Activated CD4-positive, alpha-beta T cell treated with anti-CD3 and anti-CD28 coated beads, Interleukin-2, Interleukin-4, amounts not matched to agents 100 ng/mL and 50 ng/mL, durations not matched to agents 16 hours and 8 hours (primary cell): ENCODE measurements around the gene DCLRE1B.

ENCODE experiments used
- DNase-seq: peaks from one replicate; pipeline ENCODE4 v3.0.0-alpha.2; 2020; ENCODE audit warnings: low spot score

The DCLRE1B gene

GRCh38 chr1:113887402-113888175 is 17.5 kb upstream of the DCLRE1B start, which contains the start of gene BCL2L15:
Gene BCL2L15 (minus strand): TSS chr1:113887581. CDS start chr1:113887375, 206 bp downstream.
- no peak for DNase-seq

- DNase-seq, result no peak
Observed at GRCh38 chr1:113890816-113891215, 14.3 kb upstream of the DCLRE1B start.

- no peak for DNase-seq
Observed at GRCh38 chr1:113891631-113892220, 13.4 kb upstream of the DCLRE1B start.

- no peak for DNase-seq
Observed at GRCh38 chr1:113893267-113893666, 11.9 kb upstream of the DCLRE1B start.

- DNase-seq, result no peak
Observed at GRCh38 chr1:113895098-113895497, 10.0 kb upstream of the DCLRE1B start.

GRCh38 chr1:113895961-113896360 is 9.2 kb upstream of the DCLRE1B start:
- no peak for DNase-seq

GRCh38 chr1:113898241-113898814 is 6.8 kb upstream of the DCLRE1B start:
- DNase-seq, result no peak

GRCh38 chr1:113899111-113899510 is 6.0 kb upstream of the DCLRE1B start:
- no peak for DNase-seq

- DNase-seq, result no peak
Observed at GRCh38 chr1:113901191-113901590, 3.9 kb upstream of the DCLRE1B start.

- peak; percentile 21 for DNase-seq
Observed at GRCh38 chr1:113903501-113904292, 1.4 kb upstream of the DCLRE1B start.

GRCh38 chr1:113904293-113904673 is 843 bp upstream of the DCLRE1B start:
- no peak for DNase-seq

- DNase-seq, result peak; percentile 28
Observed at GRCh38 chr1:113905435-113905861, 322 bp downstream of the DCLRE1B start.

GRCh38 chr1:113912594-113913311 is 7.6 kb downstream of the DCLRE1B start:
- no peak for DNase-seq

- DNase-seq, result no peak
Observed at GRCh38 chr1:113913312-113913668, 8.2 kb downstream of the DCLRE1B start.

GRCh38 chr1:113913887-113914664 is 8.9 kb downstream of the DCLRE1B start:
- DNase-seq, result no peak

- no peak for DNase-seq
Observed at GRCh38 chr1:113916974-113917373, 11.8 kb downstream of the DCLRE1B start.

GRCh38 chr1:113917400-113918082 is 12.4 kb downstream of the DCLRE1B start:
- DNase-seq, result no peak

- no peak for DNase-seq
Observed at GRCh38 chr1:113918243-113918642, 13.1 kb downstream of the DCLRE1B start.

GRCh38 chr1:113922957-113923356 is 17.8 kb downstream of the DCLRE1B start:
- DNase-seq, result no peak

- no peak for DNase-seq
Observed at GRCh38 chr1:113924473-113924872, 19.3 kb downstream of the DCLRE1B start.
